GM18508 (cell line): ENCODE results near the gene RTN4RL1.

ENCODE experiments used
- ATAC-seq: cut with Tn5 transposase; IDR thresholded peaks from one replicate; pipeline ENCODE4 v1.9.1; 2021; ENCODE audit warnings: moderate number of reproducible peaks; ENCODE audit not compliant: insufficient read depth, unreplicated experiment

RTN4RL1 gene

GRCh38 chr17:1937461-1937860 lies 87.7 kb downstream of the RTN4RL1 start:
- ATAC-seq: no peak

GRCh38 chr17:1936766-1937165 lies 88.4 kb downstream of the RTN4RL1 start:
- ATAC-seq: no peak

DNA sequence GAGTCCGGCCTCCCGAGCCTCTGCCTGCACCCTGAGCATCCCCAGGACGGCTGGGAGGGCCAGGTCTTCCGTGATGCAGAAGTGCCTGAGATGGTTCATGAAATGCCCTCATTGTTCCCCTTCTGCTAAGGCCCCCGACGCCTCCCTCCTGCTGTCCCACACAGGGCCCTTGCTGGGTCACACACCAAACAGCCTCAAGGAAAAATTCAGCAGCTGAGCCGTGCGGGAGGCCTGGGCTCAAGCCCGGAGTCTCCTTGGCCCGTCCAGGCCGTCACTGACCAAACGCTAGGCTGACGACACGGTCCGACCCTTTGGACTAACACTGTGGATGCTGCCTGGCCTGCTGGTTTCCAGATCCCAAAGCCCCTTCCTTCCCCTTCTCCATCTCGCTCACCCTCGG lies 90.2 kb downstream of the RTN4RL1 start:
- ATAC-seq: no peak

DNA sequence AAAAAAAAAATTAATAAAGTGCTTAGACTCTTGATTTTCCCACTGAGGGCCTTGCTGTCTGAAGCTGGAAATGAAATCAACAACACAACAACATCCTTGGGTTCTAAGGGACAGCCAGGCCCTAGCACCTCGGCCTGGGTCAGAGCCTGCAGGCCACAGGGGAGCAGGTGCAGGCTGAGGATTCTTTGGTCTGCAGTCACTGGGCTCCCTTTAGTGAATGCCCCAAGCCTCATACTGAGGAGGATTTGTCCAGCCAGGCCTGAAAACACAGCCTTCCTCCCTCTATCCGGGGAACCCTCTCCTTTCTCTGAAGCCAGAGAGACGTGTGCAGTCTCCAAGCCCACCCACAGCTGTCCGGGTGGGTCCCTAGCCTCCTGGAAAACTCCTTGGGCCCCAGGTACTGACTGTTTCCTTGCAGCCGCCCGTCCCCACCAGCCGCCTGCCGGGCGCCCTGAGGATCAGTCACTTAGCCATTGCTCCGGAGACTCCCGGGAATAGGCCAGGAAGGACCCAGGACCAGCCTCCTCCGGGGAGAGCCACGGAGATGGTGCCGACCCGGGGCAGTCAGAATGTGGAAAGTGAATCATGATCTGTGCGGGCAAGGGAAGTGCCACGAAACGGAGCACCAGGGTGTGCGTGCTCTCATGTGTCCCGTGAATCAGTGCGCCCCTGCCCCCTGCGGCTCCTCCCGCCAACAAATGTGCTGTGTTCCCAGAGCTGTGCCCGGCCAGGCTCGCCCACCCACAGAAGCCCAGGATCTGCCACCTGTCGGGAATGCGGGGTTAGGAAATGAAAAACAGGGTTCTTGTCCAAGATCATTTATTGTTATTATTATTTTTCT lies 91.0 kb downstream of the RTN4RL1 start:
- no peak for ATAC-seq

GRCh38 chr17:1931844-1932579 lies 93.1 kb downstream of the RTN4RL1 start:
- ATAC-seq: no peak

- ATAC-seq: no peak
Observed at GRCh38 chr17:1930337-1930645, 94.8 kb downstream of the RTN4RL1 start.

DNA sequence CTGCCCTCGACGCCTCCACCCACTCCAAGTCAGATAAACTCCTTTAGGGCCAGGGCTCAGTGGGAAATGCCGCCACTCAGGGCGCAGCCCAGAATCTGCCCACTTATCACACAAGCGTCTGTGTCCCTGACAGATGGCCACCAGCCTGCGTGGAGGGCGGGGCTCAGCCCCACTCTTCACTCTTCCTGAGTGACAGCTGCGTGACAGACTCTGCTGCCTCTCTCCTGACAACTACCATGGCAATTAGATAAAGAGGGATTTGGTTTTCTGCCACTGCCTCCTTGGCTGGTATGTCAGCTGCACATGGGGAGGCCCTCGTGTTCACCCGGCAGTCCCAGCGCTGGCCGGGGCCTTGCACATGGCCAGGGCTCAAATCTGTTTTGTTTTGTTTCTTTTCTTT lies 96.2 kb downstream of the RTN4RL1 start:
- no peak for ATAC-seq

GRCh38 chr17:1920948-1921351 lies 104.2 kb downstream of the RTN4RL1 start:
- ATAC-seq: no peak

- ATAC-seq: no peak
Observed at GRCh38 chr17:1919201-1919600, 105.9 kb downstream of the RTN4RL1 start.

- ATAC-seq: no peak
Observed at GRCh38 chr17:1918346-1919162, 106.6 kb downstream of the RTN4RL1 start.

GRCh38 chr17:1916963-1917715 lies 108.0 kb downstream of the RTN4RL1 start:
- no peak for ATAC-seq

DNA sequence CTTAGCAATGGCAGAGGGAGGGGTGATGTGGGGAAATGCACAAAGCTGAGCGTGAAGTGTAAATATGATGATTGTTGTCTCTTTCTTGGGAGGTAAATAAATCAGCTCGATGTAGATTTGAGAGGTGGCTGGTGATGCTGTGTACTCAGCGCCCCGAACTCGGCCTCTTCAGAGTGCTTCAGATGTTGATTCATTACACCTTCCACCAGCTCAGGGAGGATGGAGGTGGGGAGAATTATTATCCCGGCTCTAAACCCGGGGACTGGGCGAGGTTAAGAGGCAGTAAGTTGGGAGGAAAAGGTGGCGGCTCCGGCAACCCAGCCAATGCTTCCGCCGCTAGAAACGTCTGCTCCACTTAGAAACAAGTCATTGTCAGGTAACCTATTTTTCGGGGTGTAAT lies 108.8 kb downstream of the RTN4RL1 start:
- ATAC-seq: no peak

DNA sequence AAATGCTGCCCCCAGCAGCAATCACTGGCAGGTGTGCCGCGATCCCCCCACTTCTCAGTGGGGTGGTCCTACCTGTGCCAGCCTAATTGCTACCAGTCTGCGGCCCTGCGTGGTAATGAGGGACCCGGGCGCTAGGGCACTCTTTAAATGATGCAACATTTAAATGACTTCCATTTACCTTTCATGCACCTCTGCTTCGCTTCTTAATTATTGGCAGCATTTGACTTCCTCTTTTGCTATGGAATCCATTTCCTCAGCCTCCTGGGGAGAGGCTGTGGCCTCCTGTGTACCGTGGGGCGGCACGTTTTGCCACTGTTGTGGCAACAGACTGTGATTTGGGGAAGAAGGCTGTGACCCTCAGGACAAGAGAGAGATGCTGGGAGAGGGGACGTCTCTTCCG lies 109.2 kb downstream of the RTN4RL1 start:
- no peak for ATAC-seq

GRCh38 chr17:1914661-1915083 lies 110.5 kb downstream of the RTN4RL1 start:
- no peak for ATAC-seq

GRCh38 chr17:1913702-1914101 lies 111.4 kb downstream of the RTN4RL1 start:
- ATAC-seq: no peak

DNA sequence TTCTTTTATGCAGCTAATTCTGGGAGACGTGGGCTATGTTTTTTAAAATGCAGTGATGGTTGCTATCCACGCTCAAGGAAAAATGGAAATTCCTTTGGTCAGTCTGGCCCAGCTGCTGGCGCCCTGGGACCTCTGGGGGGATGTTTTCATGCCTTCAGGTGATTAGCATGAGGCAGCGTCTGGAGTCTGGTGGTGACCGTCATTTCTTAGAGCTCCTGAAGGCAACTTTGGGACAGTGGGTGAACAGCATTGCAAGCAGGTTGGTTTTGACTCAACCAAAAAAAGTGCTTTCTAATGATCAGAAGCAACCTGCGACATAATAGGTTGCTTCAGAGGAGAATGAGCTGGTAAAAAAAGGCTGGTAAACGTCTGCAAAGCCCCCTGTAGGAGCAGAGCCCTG lies 113.0 kb downstream of the RTN4RL1 start:
- no peak for ATAC-seq

DNA sequence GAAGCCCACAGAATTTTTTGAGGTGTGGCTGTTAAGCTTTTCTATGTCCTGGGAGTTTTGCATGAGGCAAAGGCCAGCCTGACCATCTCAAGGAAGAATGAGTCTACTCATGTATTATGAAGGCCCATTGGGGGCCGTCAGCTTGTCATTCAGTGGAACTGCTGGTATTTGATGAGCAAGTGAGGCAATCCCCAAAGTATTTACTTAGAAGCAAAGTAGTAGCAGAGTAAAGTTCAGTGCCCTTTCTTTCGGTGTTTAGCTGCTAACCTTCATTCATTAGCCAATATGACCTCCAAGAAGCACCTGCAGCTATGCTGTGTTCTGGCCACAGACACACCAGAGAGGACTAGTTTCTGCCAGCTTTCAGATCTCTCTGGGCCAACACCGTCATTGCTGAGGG lies 115.1 kb downstream of the RTN4RL1 start:
- no peak for ATAC-seq

GRCh38 chr17:1908699-1909309 lies 116.3 kb downstream of the RTN4RL1 start:
- no peak for ATAC-seq

DNA sequence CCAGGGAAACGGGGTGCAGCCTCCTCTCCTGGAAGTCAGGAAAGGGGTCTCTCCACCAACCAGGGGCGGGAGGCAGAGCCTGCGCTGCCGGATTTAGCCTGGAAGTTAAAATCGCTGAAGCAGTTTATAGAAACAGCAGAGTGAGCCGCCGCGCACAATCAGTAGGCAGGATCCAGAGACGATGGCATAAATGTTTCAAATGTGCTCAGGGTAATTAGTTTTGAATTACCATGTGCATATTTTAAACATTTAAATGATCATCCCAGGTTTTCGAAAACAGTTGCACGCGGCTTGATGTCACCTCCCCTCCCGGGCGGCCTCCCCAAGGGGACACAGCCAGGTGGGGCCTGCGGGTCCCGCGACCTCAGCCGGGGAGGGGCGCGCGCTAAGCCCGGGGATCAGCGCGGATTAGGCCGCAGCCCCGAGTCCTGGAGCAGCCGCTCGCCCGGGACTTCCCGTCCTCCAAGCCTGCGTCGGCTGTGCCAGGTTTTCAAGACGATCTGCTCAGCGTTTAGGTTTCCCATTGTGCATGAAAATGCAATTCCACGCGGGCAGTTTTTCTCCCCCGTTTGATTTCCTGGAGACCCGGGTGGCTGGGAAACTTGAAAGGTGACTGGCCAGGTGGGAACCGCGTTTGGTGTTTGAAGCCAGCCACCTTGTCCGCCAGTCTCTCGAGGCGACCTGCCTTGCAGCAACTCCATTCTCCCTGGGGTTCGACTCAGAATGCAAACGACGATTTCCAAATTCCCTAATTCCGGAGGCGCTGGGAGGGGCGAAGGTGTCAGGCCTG lies 117.0 kb downstream of the RTN4RL1 start:
- ATAC-seq: no peak
